HG02759 (cell line): ENCODE data around the gene CDCP2.

Experiments used
- ATAC-seq: cut with Tn5 transposase; IDR thresholded peaks from one replicate; pipeline ENCODE4 v1.9.1; 2021; ENCODE audit warnings: mild to moderate bottlenecking, moderate library complexity; ENCODE audit not compliant: unreplicated experiment

The CDCP2 gene

GRCh38 chr1:54137534-54138061 lies 15.2 kb downstream of the CDCP2 start:
- ATAC-seq, result no peak

- no peak for ATAC-seq
Measured at GRCh38 chr1:54136963-54137533, 15.8 kb downstream of the CDCP2 start.

GRCh38 chr1:54136269-54136896 lies 16.4 kb downstream of the CDCP2 start:
- ATAC-seq, result no peak

GRCh38 chr1:54135436-54136120 lies 17.2 kb downstream of the CDCP2 start:
- no peak for ATAC-seq

- no peak for ATAC-seq
Measured at GRCh38 chr1:54134295-54134694, 18.5 kb downstream of the CDCP2 start.

- ATAC-seq, result no peak
Measured at GRCh38 chr1:54132495-54132894, 20.3 kb downstream of the CDCP2 start.

- no peak for ATAC-seq
Measured at GRCh38 chr1:54131419-54131818, 21.4 kb downstream of the CDCP2 start.

GRCh38 chr1:54129858-54130257 lies 22.9 kb downstream of the CDCP2 start:
- no peak for ATAC-seq

GRCh38 chr1:54127594-54128300 lies 25.1 kb downstream of the CDCP2 start:
- ATAC-seq, result no peak

GRCh38 chr1:54126271-54126815 lies 26.5 kb downstream of the CDCP2 start:
- ATAC-seq, result no peak

- no peak for ATAC-seq
Measured at GRCh38 chr1:54125386-54126070, 27.3 kb downstream of the CDCP2 start.

GRCh38 chr1:54124906-54125305 lies 27.9 kb downstream of the CDCP2 start:
- no peak for ATAC-seq

- no peak for ATAC-seq
Measured at GRCh38 chr1:54124472-54124871, 28.3 kb downstream of the CDCP2 start.

- ATAC-seq, result no peak
Measured at GRCh38 chr1:54122992-54123391, 29.8 kb downstream of the CDCP2 start.

GRCh38 chr1:54122135-54122751 lies 30.6 kb downstream of the CDCP2 start:
- ATAC-seq, result no peak

- ATAC-seq, result no peak
Measured at GRCh38 chr1:54121482-54122134, 31.2 kb downstream of the CDCP2 start.

- no peak for ATAC-seq
Measured at GRCh38 chr1:54120698-54121481, 31.9 kb downstream of the CDCP2 start.

- ATAC-seq, result no peak
Measured at GRCh38 chr1:54120018-54120697, 32.6 kb downstream of the CDCP2 start.
